Suprapubic skin (tissue), 3 donors: ENCODE data around the gene IFT81.

Source experiments
- CTCF ChIP-seq, 2 donors: fragments of 200-600 bp in 1 of 2; fragments of 450-650 bp in 1 of 2; sonication (generic) in 1 of 2; IDR thresholded peaks; one replicate each; pipeline ENCODE4 v1.5.1; 2016 to 2019; ENCODE audit warnings: antibody characterized with exemption in 2 of 2, mild to moderate bottlenecking in 1 of 2, moderate library complexity in 1 of 2
- EP300 ChIP-seq: sonication (generic); formaldehyde crosslinking; IDR thresholded peaks from one replicate; pipeline ENCODE4 v1.6.1; 2017; ENCODE audit warnings: antibody characterized with exemption

- TF ChIP-seq CTCF (IDR thresholded peaks at IDR 0.05) (no peak), EP300 (no peak)
Observed at GRCh38 chr12:110243227-110243626, 119.1 kb downstream of the IFT81 start.
